ENCODE results near the gene DCPS.

The DCPS gene

GRCh38 chr11:126327281-126328000 is 23.6 kb downstream of the DCPS start:
- no peak overlapping the region for H3K4me3 ChIP-seq (ENCODE audit: low read length)
- TF ChIP-seq CTCF (IDR thresholded peaks at IDR 0.05; ENCODE audit: insufficient read depth, low read depth, low read length, missing control alignments) = no peak
- no peak for DNase-seq (ENCODE audit: low read depth)

DNA sequence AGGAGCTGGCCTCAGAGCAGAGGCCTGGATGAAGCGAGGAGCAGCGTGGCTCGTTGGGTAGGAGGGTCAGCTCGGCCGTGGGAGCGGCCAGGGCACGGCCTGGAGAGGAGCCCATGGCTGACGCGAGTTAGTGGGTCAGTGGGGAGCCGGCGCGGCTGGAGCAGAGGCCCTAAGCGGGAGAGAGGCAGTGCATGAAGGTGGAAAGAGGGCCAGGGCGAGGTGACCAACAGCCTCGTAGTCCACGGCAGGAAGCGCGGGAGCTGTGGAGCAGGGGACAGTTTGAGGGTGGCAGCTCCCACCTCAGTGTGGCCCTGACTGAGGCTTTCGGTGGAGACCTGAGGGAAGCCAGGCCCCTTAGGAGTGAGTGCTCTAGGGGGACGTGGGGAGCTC is 24.1 kb downstream of the DCPS start:
- DNase-seq (ENCODE audit: low read depth) = no peak
- TF ChIP-seq CTCF (IDR thresholded peaks at IDR 0.05; ENCODE audit: insufficient read depth, low read depth, low read length, missing control alignments) = no peak

DNA sequence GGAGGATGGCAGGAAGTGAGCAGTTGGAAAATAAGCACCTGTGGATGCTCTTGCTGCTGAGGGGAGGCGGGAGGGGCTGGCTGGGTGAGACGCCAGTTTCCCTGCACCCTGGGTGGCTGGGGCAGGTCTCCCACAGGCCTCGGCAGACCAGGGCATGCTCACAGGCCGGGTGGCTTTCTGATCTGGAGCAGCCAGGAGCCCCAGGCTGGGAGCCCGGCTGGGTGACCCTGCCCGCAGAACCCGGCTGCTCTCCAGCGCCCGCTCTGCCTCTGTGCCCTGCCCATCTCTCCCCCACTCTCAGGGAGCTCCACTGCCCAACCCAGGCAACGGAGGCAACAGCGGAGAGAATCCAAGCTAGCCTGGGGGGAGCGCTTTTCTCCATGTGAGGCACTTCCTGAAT is 24.6 kb downstream of the DCPS start:
- no peak for TF ChIP-seq CTCF (IDR thresholded peaks at IDR 0.05; ENCODE audit: insufficient read depth, low read depth, low read length, missing control alignments)
- no peak overlapping the region for H3K4me3 ChIP-seq (ENCODE audit: low read length)
- no peak for DNase-seq (ENCODE audit: low read depth)

More for the DNA sequence above, 24.1 kb downstream of the DCPS start:
- no peak overlapping the region for H3K4me3 ChIP-seq (ENCODE audit: low read length)

DNA sequence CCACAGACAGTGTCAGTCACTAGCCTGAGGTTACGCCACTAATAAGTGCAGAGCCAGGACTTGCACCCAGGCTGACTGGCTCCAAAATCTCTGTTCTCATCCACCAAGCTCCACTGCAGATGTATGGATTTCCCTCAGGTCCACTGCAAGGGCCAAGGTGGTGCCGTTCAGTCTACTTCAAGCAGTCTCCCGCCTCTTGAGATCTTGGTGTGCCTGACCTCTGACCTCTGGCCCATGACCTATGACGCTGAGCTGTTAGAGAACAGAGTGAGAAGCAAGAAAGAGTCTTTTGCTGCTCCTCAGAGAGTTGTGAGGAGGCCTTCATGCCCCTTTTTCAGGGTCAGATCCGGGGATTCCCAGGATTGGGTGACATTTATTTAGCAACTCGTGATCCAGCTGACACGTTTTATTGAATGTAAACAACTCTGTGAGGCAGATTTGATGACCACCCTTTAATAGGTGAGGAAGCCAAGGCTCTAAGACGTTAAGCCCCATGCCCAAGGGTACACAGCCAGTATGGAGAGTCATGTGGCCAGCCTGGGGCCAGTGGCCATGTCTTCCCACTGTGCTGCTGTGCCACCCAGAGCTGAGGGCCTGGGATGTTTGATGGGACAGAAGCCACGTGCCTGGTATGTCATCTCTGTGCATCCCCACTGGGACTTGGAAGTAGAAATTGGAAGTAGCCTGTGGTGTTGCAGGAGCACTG is 25.2 kb downstream of the DCPS start:
- no peak for TF ChIP-seq CTCF (IDR thresholded peaks at IDR 0.05; ENCODE audit: insufficient read depth, low read depth, low read length, missing control alignments)
- H3K4me3 ChIP-seq (ENCODE audit: low read length) = no peak overlapping the region

DNA sequence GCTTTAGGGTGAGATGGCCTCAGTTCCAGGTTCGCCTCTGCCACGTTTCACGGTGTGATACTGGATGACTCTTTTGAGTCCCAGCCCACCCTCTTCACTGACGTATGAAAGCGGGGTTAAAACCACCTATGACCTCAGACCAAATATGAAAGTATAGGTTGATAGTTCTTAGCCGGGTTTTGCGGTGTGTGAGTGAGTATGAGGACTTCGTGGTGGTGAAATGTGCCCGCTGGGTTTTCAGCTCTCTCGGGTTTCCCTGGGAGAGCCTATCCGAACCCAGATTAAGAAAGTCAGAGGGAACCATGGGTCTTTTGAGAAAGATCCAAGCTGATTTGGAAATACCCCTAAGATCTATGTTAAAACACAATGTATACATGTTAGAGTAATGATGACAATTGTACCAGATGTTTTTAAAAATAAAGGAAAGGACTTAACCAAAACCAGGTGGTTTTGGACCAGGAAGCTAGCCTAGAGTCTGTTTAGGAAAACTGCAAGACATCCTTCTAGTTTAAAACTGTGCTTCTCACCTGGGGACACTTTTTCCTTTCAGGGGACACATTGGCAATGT is 25.9 kb downstream of the DCPS start:
- no peak for TF ChIP-seq CTCF (IDR thresholded peaks at IDR 0.05; ENCODE audit: insufficient read depth, low read depth, low read length, missing control alignments)
- DNase-seq (ENCODE audit: low read depth) = no peak
- no peak overlapping the region for H3K4me3 ChIP-seq (ENCODE audit: low read length)

More for the DNA sequence above, 25.2 kb downstream of the DCPS start:
- no peak for DNase-seq (ENCODE audit: low read depth)

DNA sequence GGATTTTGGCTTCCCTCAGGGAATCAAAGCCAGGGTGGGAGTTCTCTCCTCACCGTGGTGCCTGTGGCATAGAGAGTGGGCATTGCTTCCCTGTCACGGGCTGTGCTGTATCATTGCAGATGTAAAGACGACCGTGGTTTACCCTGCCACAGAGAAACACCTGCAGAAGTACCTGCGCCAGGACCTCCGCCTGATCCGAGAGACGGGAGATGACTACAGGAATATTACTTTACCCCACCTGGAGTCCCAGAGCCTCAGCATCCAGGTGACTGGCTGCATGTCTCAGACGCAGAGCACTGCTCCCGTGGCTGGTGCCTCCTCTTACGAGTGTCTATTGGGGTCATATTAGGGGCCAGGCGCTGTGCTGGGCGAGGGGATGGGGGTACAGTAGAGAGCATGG is 27.4 kb downstream of the DCPS start:
- TF ChIP-seq CTCF (IDR thresholded peaks at IDR 0.05; ENCODE audit: insufficient read depth, low read depth, low read length, missing control alignments) = no peak
- no peak overlapping the region for H3K4me3 ChIP-seq (ENCODE audit: low read length)
- no peak for DNase-seq (ENCODE audit: low read depth)

Data from epithelial cell of esophagus (primary cell).